Astrocyte of the spinal cord (primary cell): ENCODE results near the gene INTS2.

Source experiments
- DNase-seq: peaks from one replicate; pipeline ENCODE4 v3.0.0; 2011; ENCODE audit warnings: low read depth, low spot score
- H3K4me3 ChIP-seq: 2 replicates; pipeline ENCODE4 v1.5.1; 2011; ENCODE audit warnings: low read depth, mild to moderate bottlenecking, low read length, moderate library complexity
- CTCF ChIP-seq: IDR thresholded peaks from 2 replicates; pipeline ENCODE4 v1.5.1; 2012; ENCODE audit warnings: low read depth, mild to moderate bottlenecking, low read length, inconsistent platforms
- in situ Hi-C: cut with HindIII; loops from 2 replicates; pipeline ENCODE4 v1.10.0; 2017; ENCODE audit warnings: low sequenced_read_pairs

Gene INTS2

GRCh38 chr17:61878984-61879612 is 48.7 kb downstream of the INTS2 start:
- in situ Hi-C loops = no loop called here
- TF ChIP-seq CTCF = no peak
- no peak for DNase-seq
- H3K4me3 ChIP-seq = no peak overlapping the region

GRCh38 chr17:61878520-61878919 is 49.3 kb downstream of the INTS2 start:
- in situ Hi-C loops = no loop called here
- no peak for TF ChIP-seq CTCF
- DNase-seq = no peak
- H3K4me3 ChIP-seq = no peak overlapping the region

GRCh38 chr17:61877837-61878236 is 49.9 kb downstream of the INTS2 start:
- DNase-seq = no peak
- no peak overlapping the region for H3K4me3 ChIP-seq
- in situ Hi-C loops = no loop called here
- TF ChIP-seq CTCF = no peak

GRCh38 chr17:61875804-61876203 is 52.0 kb downstream of the INTS2 start:
- H3K4me3 ChIP-seq = no peak overlapping the region
- no peak for DNase-seq
- no peak for TF ChIP-seq CTCF
- in situ Hi-C loops = no loop called here

GRCh38 chr17:61875285-61875684 is 52.5 kb downstream of the INTS2 start:
- in situ Hi-C loops = no loop called here
- TF ChIP-seq CTCF = no peak
- DNase-seq = no peak
- no peak overlapping the region for H3K4me3 ChIP-seq

- in situ Hi-C loops = no loop called here
- no peak overlapping the region for H3K4me3 ChIP-seq
- no peak for DNase-seq
- no peak for TF ChIP-seq CTCF
These were observed 53.7 kb downstream of the INTS2 start for GRCh38 chr17:61874075-61874474.

- TF ChIP-seq CTCF = no peak
- in situ Hi-C loops = no loop called here
- no peak for DNase-seq
- no peak overlapping the region for H3K4me3 ChIP-seq
These were observed 55.7 kb downstream of the INTS2 start for GRCh38 chr17:61872099-61872498.
